ENCODE measurements around the gene TRIM49C.
"Not testable (repeated sequence)": the region's sequence is repeated elsewhere in the genome, so short reads cannot be mapped to it uniquely, and the experiment has no call there.

TRIM49C gene, protein sequence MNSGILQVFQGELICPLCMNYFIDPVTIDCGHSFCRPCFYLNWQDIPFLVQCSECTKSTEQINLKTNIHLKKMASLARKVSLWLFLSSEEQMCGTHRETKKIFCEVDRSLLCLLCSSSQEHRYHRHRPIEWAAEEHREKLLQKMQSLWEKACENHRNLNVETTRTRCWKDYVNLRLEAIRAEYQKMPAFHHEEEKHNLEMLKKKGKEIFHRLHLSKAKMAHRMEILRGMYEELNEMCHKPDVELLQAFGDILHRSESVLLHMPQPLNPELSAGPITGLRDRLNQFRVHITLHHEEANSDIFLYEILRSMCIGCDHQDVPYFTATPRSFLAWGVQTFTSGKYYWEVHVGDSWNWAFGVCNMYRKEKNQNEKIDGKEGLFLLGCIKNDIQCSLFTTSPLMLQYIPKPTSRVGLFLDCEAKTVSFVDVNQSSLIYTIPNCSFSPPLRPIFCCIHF

DNA sequence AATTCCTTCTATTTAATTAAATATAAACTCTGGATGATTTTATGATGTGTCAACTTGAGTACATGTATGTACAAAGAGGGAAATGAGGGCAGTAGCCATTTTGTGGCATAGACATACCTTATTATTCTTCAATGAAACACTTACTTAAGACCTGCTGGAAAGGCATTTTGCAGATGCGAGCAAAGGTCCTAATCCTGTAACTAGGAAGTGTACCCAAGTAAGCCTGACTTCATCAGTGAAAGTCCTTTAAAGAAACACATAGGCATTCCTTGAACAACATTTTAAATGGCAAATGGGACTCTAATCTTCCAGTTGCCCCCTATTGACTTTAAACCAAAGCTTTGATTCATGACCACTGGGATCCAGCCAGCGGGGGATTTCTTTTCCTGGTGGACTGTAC is at the start of gene TRIM49C:
Gene TRIM49C (plus strand): TSS at position 301 of the 400 bp plus-strand sequence. CDS start 4,106 bp downstream, outside the sequence.
- not testable (repeated sequence) for H3K9ac ChIP-seq (ENCODE audit: low read depth in 1 of 2, low read length in 2 of 2); H3K36me3 ChIP-seq (ENCODE audit: control insufficient read depth in 2 of 2, insufficient read depth in 2 of 2, low read length in 2 of 2); H3K27me3 ChIP-seq (ENCODE audit: control insufficient read depth in 2 of 2, insufficient read depth in 2 of 2, low read length in 2 of 2); H3K9me3 ChIP-seq (ENCODE audit: control insufficient read depth in 2 of 2, low read length in 2 of 2); H3K27ac ChIP-seq (ENCODE audit: low read depth in 2 of 2, low read length in 2 of 2); H3K4me1 ChIP-seq (ENCODE audit: control insufficient read depth in 2 of 2, insufficient read depth in 2 of 2, low read length in 2 of 2); H3K4me3 ChIP-seq (ENCODE audit: low read length in 2 of 2)

DNA sequence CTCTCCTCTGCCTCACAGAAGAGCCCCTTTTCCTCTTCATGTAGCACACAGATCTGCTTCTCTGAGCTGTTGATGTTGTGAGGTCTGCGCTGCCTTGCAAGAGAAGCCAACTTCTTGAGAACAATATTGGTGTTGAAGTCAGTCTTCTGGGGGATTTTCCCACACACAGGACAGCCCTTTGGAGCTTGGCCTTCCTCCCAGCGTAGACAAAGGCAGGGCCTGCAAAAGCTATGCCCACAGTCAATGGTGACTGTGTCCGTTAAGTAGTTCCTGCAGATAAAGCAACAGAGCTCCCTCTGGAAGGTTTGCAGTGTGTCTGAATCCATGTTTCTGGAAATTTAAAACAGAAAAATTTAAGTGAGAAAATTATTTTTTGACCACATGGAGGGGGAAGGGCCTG is 6.7 kb upstream of the TRIM49C start:
- not testable (repeated sequence) for H3K4me3 ChIP-seq (ENCODE audit: low read length in 2 of 2); H3K9ac ChIP-seq (ENCODE audit: low read depth in 1 of 2, low read length in 2 of 2); H3K36me3 ChIP-seq (ENCODE audit: control insufficient read depth in 2 of 2, insufficient read depth in 2 of 2, low read length in 2 of 2); H3K9me3 ChIP-seq (ENCODE audit: control insufficient read depth in 2 of 2, low read length in 2 of 2); H3K4me1 ChIP-seq (ENCODE audit: control insufficient read depth in 2 of 2, insufficient read depth in 2 of 2, low read length in 2 of 2); H3K27ac ChIP-seq (ENCODE audit: low read depth in 2 of 2, low read length in 2 of 2); H3K27me3 ChIP-seq (ENCODE audit: control insufficient read depth in 2 of 2, insufficient read depth in 2 of 2, low read length in 2 of 2)

DNA sequence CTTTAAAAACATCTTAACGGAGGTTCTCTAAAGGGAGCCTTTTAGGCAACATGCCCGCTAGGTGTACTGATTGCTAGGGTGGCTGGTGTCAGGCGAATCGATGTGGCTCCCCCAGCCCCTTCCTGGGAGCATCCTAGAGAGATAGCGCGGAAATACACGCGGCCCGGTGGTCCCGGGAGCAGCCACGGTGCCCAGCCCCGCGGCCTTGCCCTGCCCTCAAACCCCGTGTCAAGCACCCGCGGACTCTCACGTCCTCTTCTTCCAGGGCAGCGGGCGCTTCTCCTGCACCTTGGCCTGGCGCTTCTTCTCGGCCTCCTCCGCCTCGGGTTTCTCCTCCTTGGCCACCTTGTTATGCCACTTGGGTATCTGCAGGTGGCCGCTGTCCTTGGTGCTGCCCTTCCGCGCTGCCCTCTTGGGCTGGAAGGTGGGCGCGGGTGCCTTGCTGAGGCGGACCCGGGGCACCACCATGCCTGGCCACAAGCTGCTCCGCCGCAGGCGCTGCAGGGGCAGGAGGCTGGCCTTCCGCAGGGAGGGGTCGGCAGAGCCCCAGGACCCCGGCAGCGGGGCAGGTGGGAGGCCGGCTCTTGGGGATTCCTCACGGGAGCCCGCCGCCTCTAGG is 20.8 kb downstream of the TRIM49C start:
- H3K9ac ChIP-seq (ENCODE audit: low read depth in 1 of 2, low read length in 2 of 2); H3K27me3 ChIP-seq (ENCODE audit: control insufficient read depth in 2 of 2, insufficient read depth in 2 of 2, low read length in 2 of 2); H3K4me3 ChIP-seq (ENCODE audit: low read length in 2 of 2); H3K36me3 ChIP-seq (ENCODE audit: control insufficient read depth in 2 of 2, insufficient read depth in 2 of 2, low read length in 2 of 2); H3K9me3 ChIP-seq (ENCODE audit: control insufficient read depth in 2 of 2, low read length in 2 of 2); H3K27ac ChIP-seq (ENCODE audit: low read depth in 2 of 2, low read length in 2 of 2); H3K4me1 ChIP-seq (ENCODE audit: control insufficient read depth in 2 of 2, insufficient read depth in 2 of 2, low read length in 2 of 2): not testable (repeated sequence)

DNA sequence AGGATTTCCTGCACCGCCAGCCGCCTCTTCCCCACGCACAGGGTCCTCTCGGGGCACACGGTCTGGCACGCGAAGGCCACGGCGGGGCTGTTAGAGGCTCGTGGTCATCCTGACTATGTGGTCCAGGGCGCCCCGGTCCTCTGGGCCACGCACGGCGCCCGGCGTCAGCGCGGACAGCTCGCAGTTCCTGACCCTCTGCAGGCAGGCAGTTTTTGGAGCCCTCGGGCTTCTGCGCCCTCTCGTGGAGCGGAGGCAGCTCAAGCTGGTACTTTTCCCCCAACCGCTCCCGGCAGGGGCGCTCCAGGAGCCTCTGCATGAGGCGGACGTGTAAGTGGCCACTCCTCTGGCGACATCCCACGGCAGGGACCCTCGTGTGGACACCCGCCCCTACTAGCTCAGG is 21.4 kb downstream of the TRIM49C start:
- not testable (repeated sequence) for H3K9ac ChIP-seq (ENCODE audit: low read depth in 1 of 2, low read length in 2 of 2); H3K4me3 ChIP-seq (ENCODE audit: low read length in 2 of 2); H3K27ac ChIP-seq (ENCODE audit: low read depth in 2 of 2, low read length in 2 of 2); H3K9me3 ChIP-seq (ENCODE audit: control insufficient read depth in 2 of 2, low read length in 2 of 2); H3K27me3 ChIP-seq (ENCODE audit: control insufficient read depth in 2 of 2, insufficient read depth in 2 of 2, low read length in 2 of 2); H3K36me3 ChIP-seq (ENCODE audit: control insufficient read depth in 2 of 2, insufficient read depth in 2 of 2, low read length in 2 of 2); H3K4me1 ChIP-seq (ENCODE audit: control insufficient read depth in 2 of 2, insufficient read depth in 2 of 2, low read length in 2 of 2)

DNA sequence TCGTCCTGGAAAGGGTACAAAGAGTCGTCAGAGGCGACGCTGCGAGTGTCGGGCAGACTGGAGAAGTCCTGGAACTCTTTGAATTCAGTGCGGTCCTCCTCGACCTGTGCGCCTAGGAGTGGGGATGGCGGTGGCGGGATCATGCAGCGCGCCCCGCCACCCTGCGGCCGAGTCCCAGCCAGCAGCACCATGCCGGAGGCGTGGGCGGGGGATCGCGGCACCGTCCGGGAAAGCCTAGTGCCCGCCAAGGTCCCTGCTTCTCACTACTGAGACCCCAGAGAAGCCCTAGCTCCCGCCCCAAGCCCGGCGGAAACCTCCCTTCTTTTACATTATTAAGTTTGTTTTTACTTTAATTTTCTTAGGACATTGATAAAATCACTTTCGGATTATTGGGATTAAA is 22.6 kb downstream of the TRIM49C start:
- not testable (repeated sequence) for H3K4me3 ChIP-seq (ENCODE audit: low read length in 2 of 2); H3K9ac ChIP-seq (ENCODE audit: low read depth in 1 of 2, low read length in 2 of 2); H3K27me3 ChIP-seq (ENCODE audit: control insufficient read depth in 2 of 2, insufficient read depth in 2 of 2, low read length in 2 of 2); H3K36me3 ChIP-seq (ENCODE audit: control insufficient read depth in 2 of 2, insufficient read depth in 2 of 2, low read length in 2 of 2); H3K9me3 ChIP-seq (ENCODE audit: control insufficient read depth in 2 of 2, low read length in 2 of 2); H3K4me1 ChIP-seq (ENCODE audit: control insufficient read depth in 2 of 2, insufficient read depth in 2 of 2, low read length in 2 of 2); H3K27ac ChIP-seq (ENCODE audit: low read depth in 2 of 2, low read length in 2 of 2)

DNA sequence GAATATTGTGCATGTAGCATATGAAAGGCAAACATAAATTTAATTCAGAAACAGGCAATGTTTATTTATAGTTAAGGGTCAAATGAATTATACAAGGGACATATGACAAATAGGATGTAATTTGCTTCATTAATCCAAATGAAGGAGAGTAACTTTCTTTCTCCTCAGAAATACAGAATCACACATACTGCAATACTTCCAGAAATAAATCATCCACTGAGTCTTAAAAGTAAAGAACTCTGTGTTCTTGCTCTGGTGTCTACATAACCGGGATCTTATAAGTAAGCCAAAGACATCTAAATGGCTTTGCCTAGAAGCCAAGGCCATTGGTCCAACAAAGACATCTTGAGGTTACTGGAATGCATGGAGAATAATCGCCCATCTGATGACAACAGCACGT is 54.7 kb downstream of the TRIM49C start, which contains the start of gene UBTFL1:
Gene UBTFL1 (plus strand): TSS at position 301 of the 400 bp plus-strand sequence. CDS start 0 bp downstream, at position 301.
- H3K36me3 ChIP-seq (ENCODE audit: control insufficient read depth in 2 of 2, insufficient read depth in 2 of 2, low read length in 2 of 2); H3K4me3 ChIP-seq (ENCODE audit: low read length in 2 of 2); H3K9me3 ChIP-seq (ENCODE audit: control insufficient read depth in 2 of 2, low read length in 2 of 2); H3K27me3 ChIP-seq (ENCODE audit: control insufficient read depth in 2 of 2, insufficient read depth in 2 of 2, low read length in 2 of 2); H3K9ac ChIP-seq (ENCODE audit: low read depth in 1 of 2, low read length in 2 of 2); H3K27ac ChIP-seq (ENCODE audit: low read depth in 2 of 2, low read length in 2 of 2); H3K4me1 ChIP-seq (ENCODE audit: control insufficient read depth in 2 of 2, insufficient read depth in 2 of 2, low read length in 2 of 2): not testable (repeated sequence)

DNA sequence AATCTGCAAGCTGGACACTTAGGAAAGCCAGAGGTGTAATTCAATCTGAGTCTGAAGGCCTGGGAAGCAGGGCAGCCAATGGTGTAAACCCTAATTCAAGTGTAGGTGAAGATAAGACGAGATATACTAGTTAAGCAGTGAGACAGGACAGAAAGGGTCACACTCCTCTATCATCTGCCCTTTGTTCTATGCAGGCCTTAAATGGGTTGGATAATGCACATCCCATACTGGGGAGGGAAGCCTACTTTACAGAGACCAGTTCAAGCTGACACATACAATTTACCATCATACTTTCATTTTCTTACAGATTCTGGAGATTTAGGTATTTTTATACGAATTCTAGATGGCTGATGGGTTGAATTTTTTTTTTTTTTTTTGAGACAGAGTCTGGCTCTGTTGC is 57.8 kb downstream of the TRIM49C start:
- not testable (repeated sequence) for H3K4me3 ChIP-seq (ENCODE audit: low read length in 2 of 2); H3K4me1 ChIP-seq (ENCODE audit: control insufficient read depth in 2 of 2, insufficient read depth in 2 of 2, low read length in 2 of 2); H3K27ac ChIP-seq (ENCODE audit: low read depth in 2 of 2, low read length in 2 of 2); H3K9ac ChIP-seq (ENCODE audit: low read depth in 1 of 2, low read length in 2 of 2); H3K36me3 ChIP-seq (ENCODE audit: control insufficient read depth in 2 of 2, insufficient read depth in 2 of 2, low read length in 2 of 2); H3K27me3 ChIP-seq (ENCODE audit: control insufficient read depth in 2 of 2, insufficient read depth in 2 of 2, low read length in 2 of 2); H3K9me3 ChIP-seq (ENCODE audit: control insufficient read depth in 2 of 2, low read length in 2 of 2)
